PC-9 (cell line): ENCODE results near the gene TES. TPM values are rescaled to one million over a fixed set of nuclear protein-coding genes. Genes with fewer than 3 reads are reported as not detected.

Experiments
- BruUV-seq: library from RNA; stranded (reverse); fragments of 400-500 nt; replicated peaks from 2 replicates; lab custom pipeline; 2021; lab: Mats Ljungman, UMichigan
- CTCF ChIA-PET: fragments of 300-600 bp; sonication (Branson Sonifier 250); formaldehyde crosslinking; loops from one replicate; lab custom pipeline; 2022; ENCODE audit warnings: antibody characterized with exemption; lab: Charles Lee
- POLR2A ChIA-PET: fragments of 300-600 bp; sonication (Branson Sonifier 250); formaldehyde crosslinking; loops from one replicate; lab custom pipeline; 2022; ENCODE audit warnings: antibody characterized with exemption; ENCODE audit not compliant: unreplicated experiment; lab: Charles Lee
- DNase-seq, 2 experiments: peaks; one replicate each; pipeline versions ENCODE4 v3.0.0 to v3.0.0-alpha.2; 2015 to 2022; ENCODE audit warnings: mixed read lengths in 1 of 2
- H2AFZ ChIP-seq: fragments of 200-600 bp; sonication (generic); 2 replicates; pipeline ENCODE4 v1.8.1; 2017; ENCODE audit warnings: antibody characterized with exemption
- H3F3A ChIP-seq: fragments of 200-600 bp; sonication (generic); 2 replicates; pipeline ENCODE4 v1.8.1; 2017; ENCODE audit warnings: antibody characterized with exemption, mild to moderate bottlenecking, low read depth; ENCODE audit not compliant: insufficient read depth
- H3K27ac ChIP-seq: fragments of 200-600 bp; sonication (generic); 2 replicates; pipeline ENCODE4 v1.6.1; 2016; ENCODE audit warnings: mixed run types
- H3K27me3 ChIP-seq: fragments of 200-600 bp; sonication (generic); 2 replicates; pipeline ENCODE4 v1.6.1; 2016; ENCODE audit warnings: low read depth, mixed run types; ENCODE audit not compliant: insufficient read depth
- H3K36me3 ChIP-seq: fragments of 200-600 bp; sonication (generic); 2 replicates; pipeline ENCODE4 v1.6.1; 2016; ENCODE audit warnings: low read depth, mixed run types
- H3K4me1 ChIP-seq: fragments of 200-600 bp; sonication (generic); replicated peaks from 2 replicates; pipeline ENCODE4 v1.6.1; 2016; ENCODE audit warnings: mixed run types; ENCODE audit not compliant: insufficient read depth
- H3K4me2 ChIP-seq: fragments of 200-600 bp; sonication (generic); 2 replicates; pipeline ENCODE4 v1.6.1; 2017; ENCODE audit warnings: mixed run types
- H3K4me3 ChIP-seq: fragments of 200-600 bp; sonication (generic); 2 replicates; pipeline ENCODE4 v1.6.1; 2016; ENCODE audit warnings: mixed run types
- H3K79me2 ChIP-seq: fragments of 200-600 bp; sonication (generic); 2 replicates; pipeline ENCODE4 v1.6.1; 2017; ENCODE audit warnings: low read depth, mixed run types
- H3K9me2 ChIP-seq: fragments of 200-600 bp; sonication (generic); 2 replicates; pipeline ENCODE4 v1.8.1; 2017; ENCODE audit warnings: mild to moderate bottlenecking; ENCODE audit not compliant: insufficient read depth
- H3K9me3 ChIP-seq: fragments of 200-600 bp; sonication (generic); 2 replicates; pipeline ENCODE4 v1.8.1; 2016; ENCODE audit warnings: low read depth; ENCODE audit not compliant: insufficient read depth
- H4K20me1 ChIP-seq: fragments of 200-600 bp; sonication (generic); 2 replicates; pipeline ENCODE4 v1.8.1; 2017; ENCODE audit not compliant: insufficient read depth
- CTCF ChIP-seq: fragments of 200-600 bp; sonication (generic); conservative IDR thresholded peaks from 2 replicates; pipeline ENCODE4 v1.6.1; 2017; ENCODE audit warnings: mixed run types, antibody characterized with exemption, mild to moderate bottlenecking, moderate library complexity
- EZH2 ChIP-seq: fragments of 200-600 bp; sonication (generic); IDR thresholded peaks from 2 replicates; pipeline ENCODE4 v1.8.0; 2017; ENCODE audit warnings: antibody characterized with exemption, low read depth
- intact Hi-C: fragments of 100-400 bp; cut with micrococcal nuclease; formaldehyde crosslinking; loops from one replicate; pipeline ENCODE4 v1.10.0; 2022; ENCODE audit not compliant: unreplicated experiment
- total RNA-seq: library from RNA; stranded (reverse); gene quantifications from 2 replicates; pipeline ENCODE4 v1.2.3, GENCODE V29; 2021

Gene TES
- total RNA-seq, 1 experiment from 2014 or later: 210 TPM

GRCh38 chr7:116219834-116220233 is 9.5 kb downstream of the TES start:
- H3K4me1 ChIP-seq: peaks cover 56% of the 10 kb centered on the region
- no peak for DNase-seq
- no peak overlapping the region for H2AFZ ChIP-seq
- H3K9me3 ChIP-seq: peaks cover 3% of the 10 kb centered on the region
- no peak overlapping the region for H3K27ac ChIP-seq
- peaks cover 28% of the 10 kb centered on the region for H3F3A ChIP-seq
- TF ChIP-seq EZH2 (no peak), CTCF (no peak)
- no peak overlapping the region for H3K4me3 ChIP-seq
- H3K79me2 ChIP-seq: peaks cover 93% of the 10 kb centered on the region
- CTCF ChIA-PET: no interaction called here
- H3K36me3 ChIP-seq: peaks cover 18% of the 10 kb centered on the region
- H3K27me3 ChIP-seq: no peaks in the 10 kb centered on the region
- POLR2A ChIA-PET: interaction anchor here (0.6 kb wide), 1 partner anchor 694 kb away, joined by 22 read pairs; no protein-coding TSS in a partner anchor
- peaks cover 58% of the 10 kb centered on the region for H4K20me1 ChIP-seq
- BruUV-seq: no TSS peak
- no peaks in the 10 kb centered on the region for H3K9me2 ChIP-seq
- H3K4me2 ChIP-seq: no peak overlapping the region
- intact Hi-C loops: loop anchor here (2.0 kb wide), 1 partner anchor 13 kb away; no protein-coding TSS in a partner anchor

- Histone ChIP-seq H3K4me1 (peaks cover 32% of the 10 kb centered on the region), H3K79me2 (peaks cover 92% of the 10 kb centered on the region)
Observed at GRCh38 chr7:116222501-116222900, 12.2 kb downstream of the TES start.

GRCh38 chr7:116223588-116223987 is 13.2 kb downstream of the TES start:
- Histone ChIP-seq H3K27me3 (no peaks in the 10 kb centered on the region), H3K9me2 (no peaks in the 10 kb centered on the region), H3K4me2 (no peak overlapping the region), H3F3A (peaks cover 20% of the 10 kb centered on the region; the same call in 1 of the 2 replicates), H3K9me3 (no peaks in the 10 kb centered on the region; the same call in 1 of the 2 replicates), H3K4me1 (peaks cover 30% of the 10 kb centered on the region), H3K27ac (no peak overlapping the region), H3K79me2 (peaks cover 97% of the 10 kb centered on the region), H4K20me1 (peaks cover 72% of the 10 kb centered on the region), H3K4me3 (no peak overlapping the region), H2AFZ (no peak overlapping the region), H3K36me3 (peaks cover 22% of the 10 kb centered on the region)
- no TSS peak for BruUV-seq
- POLR2A ChIA-PET: no interaction called here
- TF ChIP-seq CTCF: no peak
- no peak for TF ChIP-seq EZH2
- intact Hi-C loops: no loop called here
- CTCF ChIA-PET: interaction anchor here (0.6 kb wide), 1 partner anchor 45 kb away, joined by 3 read pairs; no protein-coding TSS in a partner anchor
- no peak for DNase-seq

More at GRCh38 chr7:116222501-116222900, 12.2 kb downstream of the TES start:
- Histone ChIP-seq H3F3A (peaks cover 21% of the 10 kb centered on the region), H3K4me2 (no peak overlapping the region), H3K9me2 (no peaks in the 10 kb centered on the region), H3K36me3 (peaks cover 20% of the 10 kb centered on the region), H3K4me3 (no peak overlapping the region), H3K9me3 (no peaks in the 10 kb centered on the region; the same call in 1 of the 2 replicates), H2AFZ (no peak overlapping the region), H3K27me3 (no peaks in the 10 kb centered on the region), H3K27ac (no peak overlapping the region), H4K20me1 (peaks cover 71% of the 10 kb centered on the region)
- BruUV-seq: no TSS peak
- ChIA-PET CTCF (no interaction called here), POLR2A (no interaction called here)
- TF ChIP-seq CTCF (no peak), EZH2 (no peak)
- no peak for DNase-seq
- intact Hi-C loops: no loop called here
